ENCODE measurements around the gene SPATA9. TPM values are rescaled to one million over a fixed set of nuclear protein-coding genes. Genes with fewer than 3 reads are reported as not detected.

The SPATA9 gene
- polyA plus RNA-seq, 1 experiment = 2.4 TPM

GRCh38 chr5:95670568-95670967 is 12.2 kb downstream of the SPATA9 start:
- TF ChIP-seq, protein P1, sequence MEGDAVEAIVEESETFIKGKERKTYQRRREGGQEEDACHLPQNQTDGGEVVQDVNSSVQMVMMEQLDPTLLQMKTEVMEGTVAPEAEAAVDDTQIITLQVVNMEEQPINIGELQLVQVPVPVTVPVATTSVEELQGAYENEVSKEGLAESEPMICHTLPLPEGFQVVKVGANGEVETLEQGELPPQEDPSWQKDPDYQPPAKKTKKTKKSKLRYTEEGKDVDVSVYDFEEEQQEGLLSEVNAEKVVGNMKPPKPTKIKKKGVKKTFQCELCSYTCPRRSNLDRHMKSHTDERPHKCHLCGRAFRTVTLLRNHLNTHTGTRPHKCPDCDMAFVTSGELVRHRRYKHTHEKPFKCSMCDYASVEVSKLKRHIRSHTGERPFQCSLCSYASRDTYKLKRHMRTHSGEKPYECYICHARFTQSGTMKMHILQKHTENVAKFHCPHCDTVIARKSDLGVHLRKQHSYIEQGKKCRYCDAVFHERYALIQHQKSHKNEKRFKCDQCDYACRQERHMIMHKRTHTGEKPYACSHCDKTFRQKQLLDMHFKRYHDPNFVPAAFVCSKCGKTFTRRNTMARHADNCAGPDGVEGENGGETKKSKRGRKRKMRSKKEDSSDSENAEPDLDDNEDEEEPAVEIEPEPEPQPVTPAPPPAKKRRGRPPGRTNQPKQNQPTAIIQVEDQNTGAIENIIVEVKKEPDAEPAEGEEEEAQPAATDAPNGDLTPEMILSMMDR (IDR thresholded peaks at IDR 0.05; ENCODE audit: low read depth, low read length) = no peak
- Histone ChIP-seq H3K27ac (ENCODE audit: low read depth, low read length) (no peak overlapping the region), H3K4me3 (ENCODE audit: low read depth, low read length) (no peak overlapping the region), H3K27me3 (ENCODE audit: control insufficient read depth, insufficient read depth, low read length) (no peaks in the 10 kb centered on the region), H3K9me3 (ENCODE audit: control insufficient read depth, insufficient read depth, low read length) (no peaks in the 10 kb centered on the region)
- CTCF ChIA-PET = interaction anchor here (1.0 to 2.3 kb wide), 3 partner anchors 24 to 179 kb away, joined by 3 to 11 read pairs (median 3); partner anchors contain the start of gene RFESD
- POLR2A ChIA-PET = interaction anchor here (1.1 to 2.6 kb wide), 3 partner anchors 42 to 61 kb away, joined by 3 to 20 read pairs (median 9); partner anchors contain the start of gene RHOBTB3
- no peak for DNase-seq (ENCODE audit: low read depth, low spot score)

DNA sequence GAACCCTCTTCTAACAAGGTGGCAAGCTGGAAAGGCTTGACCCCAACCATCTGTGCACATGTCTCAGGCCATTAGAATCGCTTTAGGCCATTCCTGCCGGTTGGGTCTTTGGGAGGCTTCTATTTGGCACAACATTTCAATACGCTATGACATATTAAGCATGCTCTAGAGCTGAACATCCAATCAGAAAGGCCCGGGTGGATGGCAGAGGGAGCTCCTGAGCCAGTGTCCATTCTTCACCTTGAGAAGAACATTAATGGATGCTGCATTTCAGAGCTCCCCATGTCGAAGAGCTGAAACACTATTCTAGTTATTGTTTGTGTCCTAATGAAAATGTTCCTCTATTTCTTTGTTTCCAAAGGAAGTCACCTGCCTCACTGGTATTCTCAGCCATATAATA is 12.8 kb downstream of the SPATA9 start:
- ChIA-PET CTCF (interaction anchor here (1.0 to 2.3 kb wide), 3 partner anchors 23 to 179 kb away, joined by 3 to 11 read pairs (median 3); partner anchors contain the start of gene RFESD), POLR2A (interaction anchor here (0.9 to 2.6 kb wide), 6 partner anchors 23 to 92 kb away, joined by 3 to 20 read pairs (median 5); partner anchors contain the start of genes RFESD and RHOBTB3)
- H3K27ac ChIP-seq (ENCODE audit: low read depth, low read length) = peak overlapping the region; percentile 69
- H3K4me3 ChIP-seq (ENCODE audit: low read depth, low read length) = no peak overlapping the region
- TF ChIP-seq, protein P1 (IDR thresholded peaks at IDR 0.05; ENCODE audit: low read depth, low read length) = no peak
- H3K27me3 ChIP-seq (ENCODE audit: control insufficient read depth, insufficient read depth, low read length) = no peaks in the 10 kb centered on the region
- no peaks in the 10 kb centered on the region for H3K9me3 ChIP-seq (ENCODE audit: control insufficient read depth, insufficient read depth, low read length)
- DNase-seq (ENCODE audit: low read depth, low spot score) = no peak

DNA sequence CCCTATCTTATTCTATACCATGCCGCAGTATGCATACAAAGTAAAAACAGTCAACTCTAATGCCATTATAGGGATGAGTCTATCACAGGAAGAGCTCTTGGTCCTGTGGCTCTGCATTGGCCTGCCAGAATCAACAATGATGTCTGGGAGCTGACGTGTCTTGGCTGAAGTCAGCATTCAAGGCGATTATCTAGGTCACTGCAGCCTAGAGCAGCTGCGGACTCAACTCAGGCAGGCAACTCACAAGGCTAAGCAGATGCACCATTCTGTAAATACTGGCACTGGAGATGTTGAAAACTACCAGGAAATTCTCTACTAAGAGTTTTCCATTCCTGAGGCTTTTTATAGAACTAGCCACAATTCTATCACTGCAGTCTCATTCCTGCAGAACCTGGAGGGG is 13.3 kb downstream of the SPATA9 start:
- peak; percentile 97 for DNase-seq (ENCODE audit: low read depth, low spot score)
- Histone ChIP-seq H3K4me3 (ENCODE audit: low read depth, low read length) (no peak overlapping the region), H3K27me3 (ENCODE audit: control insufficient read depth, insufficient read depth, low read length) (no peaks in the 10 kb centered on the region), H3K27ac (ENCODE audit: low read depth, low read length) (peak overlapping the region; percentile 71), H3K9me3 (ENCODE audit: control insufficient read depth, insufficient read depth, low read length) (no peaks in the 10 kb centered on the region)
- ChIA-PET CTCF (interaction anchor here (1.1 to 2.3 kb wide), 2 partner anchors 23 to 177 kb away, joined by 3 to 11 read pairs; partner anchors contain the start of gene RFESD), POLR2A (interaction anchor here (0.6 to 2.6 kb wide), 7 partner anchors 23 to 1032 kb away, joined by 3 to 20 read pairs (median 4); partner anchors contain the start of genes RFESD and RHOBTB3)
- TF ChIP-seq, protein P1 (IDR thresholded peaks at IDR 0.05; ENCODE audit: low read depth, low read length) = no peak

DNA sequence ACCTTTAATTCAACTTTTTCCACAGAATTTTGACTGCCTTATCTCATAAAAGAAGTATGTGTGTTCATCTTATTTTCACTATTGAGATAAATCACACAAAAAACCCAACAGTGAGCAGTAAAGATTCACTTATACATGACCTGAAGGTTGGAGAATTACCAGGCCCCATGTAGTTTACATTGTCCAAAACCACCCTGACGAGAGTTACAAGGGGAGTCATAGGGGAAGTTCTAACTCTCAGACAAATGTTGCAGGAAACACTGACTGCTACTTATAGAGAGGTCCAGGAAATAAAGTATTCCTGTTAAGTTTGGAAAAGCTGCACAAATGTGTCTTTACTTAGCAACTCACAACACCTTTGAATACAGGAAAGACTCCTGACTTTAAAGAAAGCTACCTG is 14.1 kb downstream of the SPATA9 start:
- DNase-seq (ENCODE audit: low read depth, low spot score) = no peak
- TF ChIP-seq, protein P1 (IDR thresholded peaks at IDR 0.05; ENCODE audit: low read depth, low read length) = no peak
- Histone ChIP-seq H3K27ac (ENCODE audit: low read depth, low read length) (no peak overlapping the region), H3K4me3 (ENCODE audit: low read depth, low read length) (no peak overlapping the region), H3K9me3 (ENCODE audit: control insufficient read depth, insufficient read depth, low read length) (no peaks in the 10 kb centered on the region), H3K27me3 (ENCODE audit: control insufficient read depth, insufficient read depth, low read length) (no peaks in the 10 kb centered on the region)
- ChIA-PET CTCF (interaction anchor here (1.0 to 2.3 kb wide), 2 partner anchors 113 to 178 kb away, joined by 3 to 11 read pairs; no protein-coding TSS in a partner anchor), POLR2A (interaction anchor here (1.3 to 2.6 kb wide), 2 partner anchors 62 to 93 kb away, joined by 5 to 20 read pairs; partner anchors contain the start of gene RHOBTB3)

DNA sequence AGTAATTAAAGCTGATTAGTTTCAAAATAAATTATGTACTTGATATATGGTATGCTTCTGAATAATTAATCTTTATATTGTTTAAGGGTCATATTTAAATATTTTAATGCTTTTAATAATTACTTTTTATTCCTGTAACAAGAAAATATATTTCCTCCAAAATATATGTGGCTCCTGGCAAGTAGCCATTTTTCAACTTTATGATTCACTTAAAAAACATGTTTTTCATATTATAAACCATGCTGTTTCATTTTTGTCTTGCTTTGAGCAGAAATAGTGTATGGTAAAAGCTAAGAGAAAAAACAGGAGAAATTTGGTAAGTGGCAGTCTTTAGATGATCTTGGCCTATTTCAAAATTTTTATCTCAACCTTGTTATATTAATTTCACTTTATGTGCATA is 14.6 kb downstream of the SPATA9 start:
- TF ChIP-seq, protein P1 (IDR thresholded peaks at IDR 0.05; ENCODE audit: low read depth, low read length) = no peak
- CTCF ChIA-PET = interaction anchor here (1.0 kb wide), 1 partner anchor 113 kb away, joined by 3 read pairs; no protein-coding TSS in a partner anchor

More for the DNA sequence above, 14.6 kb downstream of the SPATA9 start:
- Histone ChIP-seq H3K9me3 (ENCODE audit: control insufficient read depth, insufficient read depth, low read length) (no peaks in the 10 kb centered on the region), H3K27me3 (ENCODE audit: control insufficient read depth, insufficient read depth, low read length) (no peaks in the 10 kb centered on the region), H3K4me3 (ENCODE audit: low read depth, low read length) (no peak overlapping the region), H3K27ac (ENCODE audit: low read depth, low read length) (no peak overlapping the region)
- no peak for DNase-seq (ENCODE audit: low read depth, low spot score)
- POLR2A ChIA-PET = interaction anchor here (0.7 kb wide), 1 partner anchor 62 kb away, joined by 3 read pairs; no protein-coding TSS in a partner anchor

Measured in AG04450 (cell line).